Measurements from ENCODE around the gene RPAIN.
A peak's percentile ranks its signal among the peaks of the same experiment; 100 is the strongest.

Gene RPAIN

DNA sequence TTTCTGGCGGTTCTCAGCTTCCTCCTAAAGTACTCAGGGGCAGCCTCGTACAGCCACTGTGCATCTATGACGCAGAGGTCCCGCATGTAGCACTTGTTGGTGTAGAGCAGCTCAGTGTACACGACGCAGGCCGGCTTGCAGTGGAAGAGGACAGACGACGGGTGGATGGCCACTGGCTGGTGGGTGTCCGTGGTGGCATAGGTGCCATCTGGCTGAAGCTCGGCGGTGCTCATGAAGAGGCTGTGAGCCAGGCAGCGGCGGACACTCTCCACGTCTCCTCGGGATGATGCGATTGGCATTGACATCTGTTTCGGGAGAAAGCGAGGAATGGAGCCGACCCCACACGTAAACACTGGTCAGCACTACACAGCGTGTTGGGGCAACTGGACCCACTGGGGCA lies 24.2 kb downstream of the RPAIN start:
- peaks cover 8% of the 10 kb centered on the region for H3K4me1 ChIP-seq (ENCODE audit: control insufficient read depth, insufficient read depth, low read length)
- H3K36me3 ChIP-seq (ENCODE audit: control insufficient read depth in 2 of 2, insufficient read depth in 2 of 2, low read length in 2 of 2): peaks cover 19 to 43% of the 10 kb centered on the region in 2 donors
- no peak overlapping the region for H3K9ac ChIP-seq (ENCODE audit: low read length in 2 of 2)
- H3K27ac ChIP-seq (ENCODE audit: low read length): no peak overlapping the region
- no peaks in the 10 kb centered on the region for H3K9me3 ChIP-seq (ENCODE audit: control insufficient read depth in 2 of 2, low read length in 2 of 2)
- H3K4me3 ChIP-seq (ENCODE audit: low read length in 2 of 2): no peak overlapping the region
- no peaks in the 10 kb centered on the region for H3K27me3 ChIP-seq (ENCODE audit: control insufficient read depth in 1 of 2, insufficient read depth in 2 of 2, low read length in 2 of 2)

DNA sequence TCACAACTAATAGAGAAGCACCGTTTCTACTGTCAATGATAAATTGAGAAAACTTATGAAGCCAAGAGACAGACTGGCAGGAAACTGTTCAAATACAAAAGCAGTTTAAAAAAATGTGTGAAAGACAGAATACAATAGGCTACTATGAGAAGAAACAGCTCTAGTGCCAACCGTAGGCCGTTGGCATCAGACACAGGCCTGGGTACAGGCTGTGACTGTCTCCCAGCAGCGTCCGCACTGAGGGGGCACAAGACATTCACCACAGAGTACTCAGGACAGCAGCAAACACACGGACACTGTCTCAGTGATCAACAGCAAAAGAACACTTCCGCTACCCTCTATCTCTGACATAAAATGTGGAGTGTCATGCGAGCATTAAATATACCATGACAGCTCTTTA lies 26.8 kb downstream of the RPAIN start:
- H3K9me3 ChIP-seq (ENCODE audit: control insufficient read depth in 2 of 2, low read length in 2 of 2): no peaks in the 10 kb centered on the region
- no peak overlapping the region for H3K4me3 ChIP-seq (ENCODE audit: low read length in 2 of 2)
- no peaks in the 10 kb centered on the region for H3K4me1 ChIP-seq (ENCODE audit: control insufficient read depth, insufficient read depth, low read length)
- H3K27me3 ChIP-seq (ENCODE audit: control insufficient read depth in 1 of 2, insufficient read depth in 2 of 2, low read length in 2 of 2): no peaks in the 10 kb centered on the region
- no peak overlapping the region for H3K27ac ChIP-seq (ENCODE audit: low read length)
- H3K9ac ChIP-seq (ENCODE audit: low read length in 2 of 2): no peak overlapping the region
- H3K36me3 ChIP-seq (ENCODE audit: control insufficient read depth in 2 of 2, insufficient read depth in 2 of 2, low read length in 2 of 2): peaks cover 25 to 54% of the 10 kb centered on the region in 2 donors

DNA sequence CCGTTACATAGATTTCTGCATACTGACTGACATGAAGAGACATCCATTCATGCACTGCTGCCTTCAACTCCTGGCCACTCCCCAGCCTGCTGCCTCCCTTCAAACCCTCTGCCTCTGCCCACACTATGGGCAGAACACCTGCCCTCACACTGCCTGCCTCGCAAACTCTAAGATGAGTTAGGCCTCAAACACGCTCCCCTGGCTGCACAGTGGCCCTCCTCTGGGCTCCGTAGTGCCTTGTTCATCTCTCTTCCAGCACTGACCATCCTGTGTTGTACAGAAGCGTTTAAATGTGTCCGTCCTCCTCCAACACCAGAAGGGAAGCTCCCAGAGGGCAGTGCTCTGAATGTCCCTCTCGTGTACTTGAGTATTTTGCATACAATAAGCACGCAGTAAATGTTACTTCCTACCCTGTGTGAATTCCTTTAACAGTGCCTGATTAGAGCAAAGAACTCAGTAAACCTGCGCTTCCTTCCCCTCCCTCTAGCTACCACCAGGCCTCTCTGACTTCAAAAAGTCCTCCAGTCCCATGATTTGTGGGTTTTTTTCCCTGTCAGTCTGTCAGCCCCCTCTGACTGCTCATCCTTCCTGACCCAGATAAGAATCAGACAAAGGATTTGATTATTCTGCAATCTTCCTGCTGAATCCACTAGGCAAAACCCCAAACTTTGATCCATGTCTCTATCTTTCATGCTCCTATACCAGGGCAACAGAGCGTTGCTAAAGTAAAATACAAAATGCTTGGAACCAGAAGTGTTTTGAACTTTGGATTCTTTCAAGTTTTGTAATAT lies 44.9 kb downstream of the RPAIN start:
- Histone ChIP-seq H3K36me3 (ENCODE audit: control insufficient read depth in 2 of 2, insufficient read depth in 2 of 2, low read length in 2 of 2) (peaks cover 9 to 12% of the 10 kb centered on the region in 2 donors), H3K9me3 (ENCODE audit: control insufficient read depth in 2 of 2, low read length in 2 of 2) (no peaks in the 10 kb centered on the region), H3K4me1 (ENCODE audit: control insufficient read depth, insufficient read depth, low read length) (peaks cover 12% of the 10 kb centered on the region), H3K4me3 (ENCODE audit: low read length in 2 of 2) (no peak overlapping the region), H3K27ac (ENCODE audit: low read length) (no peak overlapping the region), H3K27me3 (ENCODE audit: control insufficient read depth in 1 of 2, insufficient read depth in 2 of 2, low read length in 2 of 2) (no peaks in the 10 kb centered on the region), H3K9ac (ENCODE audit: low read length in 2 of 2) (no peak overlapping the region)

DNA sequence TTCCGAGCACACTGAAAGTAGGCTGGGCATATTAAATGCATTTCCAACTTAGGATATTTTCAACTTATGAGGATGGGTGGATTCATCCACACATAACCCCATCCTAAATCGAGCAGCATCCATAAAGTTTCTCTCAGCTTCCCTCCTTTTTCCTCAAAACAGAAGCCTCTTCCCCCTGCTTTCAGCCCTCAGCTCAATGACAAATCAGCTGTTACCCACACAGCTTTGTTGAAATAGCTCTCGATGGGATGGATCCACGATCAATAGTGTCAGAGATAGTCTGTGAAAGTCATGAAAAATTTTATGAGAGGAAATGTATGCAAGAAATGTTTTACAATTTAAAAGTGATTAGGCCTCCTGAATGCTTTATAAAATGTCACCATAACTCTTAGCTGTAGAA lies 46.3 kb downstream of the RPAIN start:
- Histone ChIP-seq H3K36me3 (ENCODE audit: control insufficient read depth in 2 of 2, insufficient read depth in 2 of 2, low read length in 2 of 2) (peaks cover 2 to 3% of the 10 kb centered on the region in 2 donors), H3K27ac (ENCODE audit: low read length) (no peak overlapping the region), H3K27me3 (ENCODE audit: control insufficient read depth in 1 of 2, insufficient read depth in 2 of 2, low read length in 2 of 2) (no peaks in the 10 kb centered on the region), H3K4me1 (ENCODE audit: control insufficient read depth, insufficient read depth, low read length) (peaks cover 12% of the 10 kb centered on the region), H3K9ac (ENCODE audit: low read length in 2 of 2) (no peak overlapping the region), H3K4me3 (ENCODE audit: low read length in 2 of 2) (no peak overlapping the region), H3K9me3 (ENCODE audit: control insufficient read depth in 2 of 2, low read length in 2 of 2) (no peaks in the 10 kb centered on the region)

DNA sequence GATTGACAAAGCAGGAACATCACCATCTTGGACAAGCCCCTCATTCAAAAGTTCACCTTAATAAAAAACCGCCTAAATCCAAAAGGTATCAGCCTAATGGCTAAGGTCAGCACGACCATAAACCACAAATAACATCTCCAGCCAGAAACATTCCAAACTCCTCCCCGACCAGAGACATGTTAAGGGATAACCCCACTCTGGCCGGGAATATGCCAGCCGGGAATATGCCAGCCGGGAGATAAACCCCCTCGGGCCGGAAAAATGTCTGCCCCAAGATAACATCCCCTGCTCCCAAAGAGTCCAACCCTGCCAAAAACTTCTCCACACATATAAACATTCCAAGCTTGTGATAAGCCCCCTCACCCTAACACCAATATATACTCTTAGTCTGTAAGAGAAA lies 47.4 kb downstream of the RPAIN start:
- no peaks in the 10 kb centered on the region for H3K27me3 ChIP-seq (ENCODE audit: control insufficient read depth in 1 of 2, insufficient read depth in 2 of 2, low read length in 2 of 2)
- peaks cover 12% of the 10 kb centered on the region for H3K4me1 ChIP-seq (ENCODE audit: control insufficient read depth, insufficient read depth, low read length)
- H3K27ac ChIP-seq (ENCODE audit: low read length): no peak overlapping the region
- peak overlapping the region; percentile 90 to 92 for H3K4me3 ChIP-seq (ENCODE audit: low read length in 2 of 2)
- peak overlapping the region; percentile 79 to 82 for H3K9ac ChIP-seq (ENCODE audit: low read length in 2 of 2)
- peaks cover 0 to 8% of the 10 kb centered on the region in 2 donors for H3K36me3 ChIP-seq (ENCODE audit: control insufficient read depth in 2 of 2, insufficient read depth in 2 of 2, low read length in 2 of 2)
- no peaks in the 10 kb centered on the region for H3K9me3 ChIP-seq (ENCODE audit: control insufficient read depth in 2 of 2, low read length in 2 of 2)

DNA sequence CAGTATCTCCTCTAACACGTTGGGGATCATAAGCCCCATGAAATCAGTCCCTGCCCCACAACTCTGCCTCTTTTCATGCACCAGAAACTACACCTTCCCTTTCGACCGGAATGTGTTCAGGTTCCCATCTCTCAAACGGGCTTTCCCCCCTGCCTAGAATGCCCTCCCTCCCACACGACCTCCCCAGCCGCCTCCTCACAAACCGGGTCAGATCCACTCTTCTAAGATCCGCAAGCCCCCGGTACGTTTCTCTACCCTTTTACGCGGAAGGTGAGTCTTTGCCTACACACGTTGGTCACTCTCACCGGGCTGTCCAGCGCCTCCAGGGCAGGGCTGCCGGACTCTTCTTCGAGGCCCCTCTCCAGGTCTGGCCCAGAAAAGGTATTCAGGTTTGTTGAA lies 48.1 kb downstream of the RPAIN start:
- Histone ChIP-seq H3K27me3 (ENCODE audit: control insufficient read depth in 1 of 2, insufficient read depth in 2 of 2, low read length in 2 of 2) (no peaks in the 10 kb centered on the region), H3K4me3 (ENCODE audit: low read length in 2 of 2) (peak overlapping the region; percentile 90 to 92), H3K9ac (ENCODE audit: low read length in 2 of 2) (peak overlapping the region; percentile 79 to 82), H3K9me3 (ENCODE audit: control insufficient read depth in 2 of 2, low read length in 2 of 2) (no peaks in the 10 kb centered on the region), H3K36me3 (ENCODE audit: control insufficient read depth in 2 of 2, insufficient read depth in 2 of 2, low read length in 2 of 2) (peaks cover 2 to 12% of the 10 kb centered on the region in 2 donors), H3K27ac (ENCODE audit: low read length) (no peak overlapping the region), H3K4me1 (ENCODE audit: control insufficient read depth, insufficient read depth, low read length) (peaks cover 12% of the 10 kb centered on the region)

DNA sequence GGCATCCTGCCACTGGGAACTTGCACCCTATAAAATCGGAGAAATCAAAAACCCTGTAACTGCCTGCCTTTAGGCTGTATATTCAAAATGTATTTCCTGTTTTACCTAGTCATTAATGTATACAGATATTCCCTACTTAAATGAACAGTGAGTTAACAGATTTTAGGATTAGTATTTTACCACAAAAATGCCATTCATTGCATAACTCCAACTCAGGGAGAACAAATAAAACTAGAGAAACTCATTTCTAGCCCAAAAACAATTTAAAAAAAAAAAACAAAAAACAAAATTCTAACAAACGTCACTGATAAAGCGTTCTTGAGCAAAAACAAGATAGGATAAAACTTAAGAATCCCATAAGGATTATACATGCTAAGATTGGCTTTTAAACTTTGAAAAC lies 52.5 kb downstream of the RPAIN start:
- no peak overlapping the region for H3K4me3 ChIP-seq (ENCODE audit: low read length in 2 of 2)
- H3K36me3 ChIP-seq (ENCODE audit: control insufficient read depth in 2 of 2, insufficient read depth in 2 of 2, low read length in 2 of 2): peaks cover 22 to 30% of the 10 kb centered on the region in 2 donors
- H3K27me3 ChIP-seq (ENCODE audit: control insufficient read depth in 1 of 2, insufficient read depth in 2 of 2, low read length in 2 of 2): no peaks in the 10 kb centered on the region
- H3K4me1 ChIP-seq (ENCODE audit: control insufficient read depth, insufficient read depth, low read length): peaks cover 7% of the 10 kb centered on the region
- H3K9ac ChIP-seq (ENCODE audit: low read length in 2 of 2): no peak overlapping the region
- H3K9me3 ChIP-seq (ENCODE audit: control insufficient read depth in 2 of 2, low read length in 2 of 2): no peaks in the 10 kb centered on the region
- H3K27ac ChIP-seq (ENCODE audit: low read length): no peak overlapping the region

DNA sequence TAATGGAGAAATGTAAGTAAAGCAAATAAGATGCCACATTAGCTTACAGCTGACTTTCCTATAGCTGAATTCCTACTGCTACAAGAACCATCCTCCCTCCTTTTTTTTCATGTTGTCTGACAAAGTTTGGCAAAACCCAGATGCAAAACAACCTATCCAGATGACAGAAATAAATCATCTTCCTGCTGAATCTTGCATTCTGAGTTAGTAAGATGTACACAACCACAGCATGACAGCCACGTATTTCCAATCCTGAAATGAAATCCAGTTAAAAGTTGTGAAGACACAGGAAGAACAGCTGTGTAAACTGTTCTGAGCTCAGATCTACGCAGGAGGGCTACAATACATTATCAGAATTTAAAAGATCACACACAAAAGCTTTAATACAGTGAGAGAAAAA lies 53.9 kb downstream of the RPAIN start:
- no peak overlapping the region for H3K4me3 ChIP-seq (ENCODE audit: low read length in 2 of 2)
- H3K36me3 ChIP-seq (ENCODE audit: control insufficient read depth in 2 of 2, insufficient read depth in 2 of 2, low read length in 2 of 2): peaks cover 33 to 38% of the 10 kb centered on the region in 2 donors
- no peaks in the 10 kb centered on the region for H3K9me3 ChIP-seq (ENCODE audit: control insufficient read depth in 2 of 2, low read length in 2 of 2)
- no peaks in the 10 kb centered on the region for H3K4me1 ChIP-seq (ENCODE audit: control insufficient read depth, insufficient read depth, low read length)
- H3K27ac ChIP-seq (ENCODE audit: low read length): no peak overlapping the region
- no peaks in the 10 kb centered on the region for H3K27me3 ChIP-seq (ENCODE audit: control insufficient read depth in 1 of 2, insufficient read depth in 2 of 2, low read length in 2 of 2)
- H3K9ac ChIP-seq (ENCODE audit: low read length in 2 of 2): no peak overlapping the region

DNA sequence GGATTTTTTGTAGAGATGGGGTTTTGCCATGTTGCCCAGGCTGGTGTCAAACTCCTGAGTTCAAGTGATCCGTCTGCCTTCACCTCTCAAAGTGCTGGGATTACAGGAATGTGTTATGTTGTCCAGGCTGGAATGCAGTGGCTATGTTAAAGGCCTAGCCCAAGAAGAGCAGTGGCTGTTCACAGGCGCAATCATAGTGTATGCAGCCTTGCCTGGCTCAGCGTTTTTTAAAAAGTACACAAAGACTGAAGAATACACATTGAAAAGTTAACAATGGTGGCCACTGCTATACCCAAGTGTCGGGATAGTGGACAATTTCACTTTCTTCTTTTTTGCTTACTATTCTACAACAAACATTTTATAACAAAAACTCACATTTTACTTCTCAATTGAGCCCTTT lies 59.0 kb downstream of the RPAIN start:
- Histone ChIP-seq H3K27me3 (ENCODE audit: control insufficient read depth in 1 of 2, insufficient read depth in 2 of 2, low read length in 2 of 2) (no peaks in the 10 kb centered on the region), H3K4me1 (ENCODE audit: control insufficient read depth, insufficient read depth, low read length) (no peaks in the 10 kb centered on the region), H3K4me3 (ENCODE audit: low read length in 2 of 2) (no peak overlapping the region), H3K9ac (ENCODE audit: low read length in 2 of 2) (no peak overlapping the region), H3K36me3 (ENCODE audit: control insufficient read depth in 2 of 2, insufficient read depth in 2 of 2, low read length in 2 of 2) (peaks cover 55 to 57% of the 10 kb centered on the region in 2 donors), H3K27ac (ENCODE audit: low read length) (no peak overlapping the region), H3K9me3 (ENCODE audit: control insufficient read depth in 2 of 2, low read length in 2 of 2) (no peaks in the 10 kb centered on the region)

DNA sequence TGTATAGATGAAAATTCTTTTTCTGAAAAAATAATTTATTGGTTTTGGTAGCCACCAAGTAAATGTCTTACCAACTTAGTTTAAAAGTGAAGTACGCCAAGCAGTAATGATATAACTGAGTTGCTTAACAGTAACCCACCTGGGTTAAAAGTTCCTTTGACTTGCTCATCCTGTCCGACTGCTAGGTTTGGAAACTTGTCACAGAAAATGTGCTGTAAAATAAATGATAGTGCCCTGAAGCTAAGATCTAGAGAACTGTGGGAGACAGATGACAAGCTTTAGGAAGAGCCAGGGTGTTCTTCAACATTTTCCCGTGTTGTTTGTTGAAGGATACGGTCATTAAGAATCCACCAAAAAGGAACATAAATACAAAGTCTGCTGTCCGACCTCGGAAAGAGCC lies 61.0 kb downstream of the RPAIN start:
- no peak overlapping the region for H3K4me3 ChIP-seq (ENCODE audit: low read length in 2 of 2)
- no peaks in the 10 kb centered on the region for H3K4me1 ChIP-seq (ENCODE audit: control insufficient read depth, insufficient read depth, low read length)
- no peaks in the 10 kb centered on the region for H3K9me3 ChIP-seq (ENCODE audit: control insufficient read depth in 2 of 2, low read length in 2 of 2)
- peaks cover 44 to 49% of the 10 kb centered on the region in 2 donors for H3K36me3 ChIP-seq (ENCODE audit: control insufficient read depth in 2 of 2, insufficient read depth in 2 of 2, low read length in 2 of 2)
- no peak overlapping the region for H3K9ac ChIP-seq (ENCODE audit: low read length in 2 of 2)
- no peak overlapping the region for H3K27ac ChIP-seq (ENCODE audit: low read length)
- H3K27me3 ChIP-seq (ENCODE audit: control insufficient read depth in 1 of 2, insufficient read depth in 2 of 2, low read length in 2 of 2): no peaks in the 10 kb centered on the region

DNA sequence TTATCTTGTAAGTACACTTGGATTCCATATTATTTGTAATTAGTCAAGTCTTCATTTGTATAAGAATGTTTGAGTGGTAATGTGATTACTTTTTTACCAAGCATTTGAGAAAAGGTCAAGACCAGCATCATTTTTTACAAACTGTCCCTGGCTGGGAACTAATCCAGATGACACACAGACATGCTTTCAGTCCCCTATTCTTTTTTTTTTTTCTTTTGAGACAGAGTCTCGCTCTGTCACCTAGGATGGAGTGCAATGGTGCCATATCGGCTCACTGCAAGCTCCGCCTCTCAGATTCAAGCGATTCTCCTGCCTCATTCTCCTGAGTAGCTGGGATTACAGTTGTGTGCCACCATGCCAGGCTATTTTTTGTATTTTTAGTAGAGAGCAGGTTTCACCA lies 61.5 kb downstream of the RPAIN start:
- Histone ChIP-seq H3K27me3 (ENCODE audit: control insufficient read depth in 1 of 2, insufficient read depth in 2 of 2, low read length in 2 of 2) (no peaks in the 10 kb centered on the region), H3K4me3 (ENCODE audit: low read length in 2 of 2) (no peak overlapping the region), H3K36me3 (ENCODE audit: control insufficient read depth in 2 of 2, insufficient read depth in 2 of 2, low read length in 2 of 2) (peaks cover 44 to 49% of the 10 kb centered on the region in 2 donors), H3K9ac (ENCODE audit: low read length in 2 of 2) (no peak overlapping the region), H3K4me1 (ENCODE audit: control insufficient read depth, insufficient read depth, low read length) (peaks cover under 1% of the 10 kb centered on the region), H3K9me3 (ENCODE audit: control insufficient read depth in 2 of 2, low read length in 2 of 2) (no peaks in the 10 kb centered on the region), H3K27ac (ENCODE audit: low read length) (no peak overlapping the region)
